ENCODE data around the gene AGBL1. TPM values are rescaled to one million over a fixed set of nuclear protein-coding genes. Genes with fewer than 3 reads are reported as not detected.
"Not testable (repeated sequence)": the region's sequence is repeated elsewhere in the genome, so short reads cannot be mapped to it uniquely, and the experiment has no call there.

The AGBL1 gene
- total RNA-seq, 1 donor from 2014 or later = 0.14 TPM

DNA sequence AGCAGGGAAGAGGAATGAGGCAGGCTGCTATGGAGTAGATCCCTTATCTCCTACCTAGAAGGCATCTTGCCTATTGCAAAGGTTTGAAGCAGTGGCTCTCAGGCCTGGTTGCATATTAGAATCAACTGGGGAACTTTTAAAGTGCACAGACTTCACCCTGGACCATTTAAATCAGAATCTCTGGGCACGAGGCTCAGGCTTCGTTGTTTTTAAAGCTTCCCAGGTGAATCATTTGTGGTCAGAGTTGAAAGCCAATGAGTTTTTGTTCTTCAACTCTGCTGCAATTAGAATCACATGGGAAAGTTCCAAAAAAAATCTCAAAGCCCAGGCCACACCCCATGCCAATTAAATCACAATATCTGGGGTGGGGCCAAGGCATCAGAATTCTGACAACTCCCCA is 773.1 kb downstream of the AGBL1 start:
- no peaks in the 10 kb centered on the region for H3K36me3 Mint-ChIP-seq (ENCODE audit: low read depth)
- DNase-seq (ENCODE audit: low spot score) = no peak
- no peak overlapping the region for H3K27ac Mint-ChIP-seq
- H3K9me3 Mint-ChIP-seq = no peaks in the 10 kb centered on the region
- intact Hi-C loops (cut with micrococcal nuclease) = loop anchor here (10.0 kb wide), 1 partner anchor 58 kb away; no protein-coding TSS in a partner anchor
- H3K4me1 Mint-ChIP-seq (ENCODE audit: low read depth) = no peaks in the 10 kb centered on the region
- H3K27me3 Mint-ChIP-seq (ENCODE audit: low read depth) = no peaks in the 10 kb centered on the region
- H3K4me3 Mint-ChIP-seq (ENCODE audit: low read depth) = no peak overlapping the region

DNA sequence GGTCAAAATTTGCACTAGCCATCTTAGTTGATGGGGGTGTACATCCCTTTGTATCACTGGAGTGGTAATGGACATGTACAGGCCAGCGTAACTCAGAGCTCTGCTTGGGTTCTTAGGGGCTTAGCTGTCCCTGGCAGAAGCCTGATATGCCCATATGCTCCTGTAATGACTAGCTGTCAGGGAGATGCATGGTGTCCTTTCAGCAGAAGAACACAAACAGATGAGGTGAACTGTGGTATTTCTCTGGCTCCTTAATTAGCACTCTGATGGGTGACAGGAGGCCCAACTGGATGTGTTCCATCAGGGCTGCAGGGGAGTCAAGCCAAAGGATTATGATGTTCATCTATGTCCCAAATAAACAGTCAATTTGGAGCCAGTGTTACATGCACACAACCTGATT is 774.5 kb downstream of the AGBL1 start:
- no peak for DNase-seq (ENCODE audit: low spot score)
- no peaks in the 10 kb centered on the region for H3K9me3 Mint-ChIP-seq
- no peak overlapping the region for H3K27ac Mint-ChIP-seq
- intact Hi-C loops (cut with micrococcal nuclease) = loop anchor here (10.0 kb wide), 1 partner anchor 59 kb away; no protein-coding TSS in a partner anchor
- no peaks in the 10 kb centered on the region for H3K36me3 Mint-ChIP-seq (ENCODE audit: low read depth)
- H3K4me1 Mint-ChIP-seq (ENCODE audit: low read depth) = no peaks in the 10 kb centered on the region
- H3K4me3 Mint-ChIP-seq (ENCODE audit: low read depth) = no peak overlapping the region
- H3K27me3 Mint-ChIP-seq (ENCODE audit: low read depth) = no peaks in the 10 kb centered on the region

DNA sequence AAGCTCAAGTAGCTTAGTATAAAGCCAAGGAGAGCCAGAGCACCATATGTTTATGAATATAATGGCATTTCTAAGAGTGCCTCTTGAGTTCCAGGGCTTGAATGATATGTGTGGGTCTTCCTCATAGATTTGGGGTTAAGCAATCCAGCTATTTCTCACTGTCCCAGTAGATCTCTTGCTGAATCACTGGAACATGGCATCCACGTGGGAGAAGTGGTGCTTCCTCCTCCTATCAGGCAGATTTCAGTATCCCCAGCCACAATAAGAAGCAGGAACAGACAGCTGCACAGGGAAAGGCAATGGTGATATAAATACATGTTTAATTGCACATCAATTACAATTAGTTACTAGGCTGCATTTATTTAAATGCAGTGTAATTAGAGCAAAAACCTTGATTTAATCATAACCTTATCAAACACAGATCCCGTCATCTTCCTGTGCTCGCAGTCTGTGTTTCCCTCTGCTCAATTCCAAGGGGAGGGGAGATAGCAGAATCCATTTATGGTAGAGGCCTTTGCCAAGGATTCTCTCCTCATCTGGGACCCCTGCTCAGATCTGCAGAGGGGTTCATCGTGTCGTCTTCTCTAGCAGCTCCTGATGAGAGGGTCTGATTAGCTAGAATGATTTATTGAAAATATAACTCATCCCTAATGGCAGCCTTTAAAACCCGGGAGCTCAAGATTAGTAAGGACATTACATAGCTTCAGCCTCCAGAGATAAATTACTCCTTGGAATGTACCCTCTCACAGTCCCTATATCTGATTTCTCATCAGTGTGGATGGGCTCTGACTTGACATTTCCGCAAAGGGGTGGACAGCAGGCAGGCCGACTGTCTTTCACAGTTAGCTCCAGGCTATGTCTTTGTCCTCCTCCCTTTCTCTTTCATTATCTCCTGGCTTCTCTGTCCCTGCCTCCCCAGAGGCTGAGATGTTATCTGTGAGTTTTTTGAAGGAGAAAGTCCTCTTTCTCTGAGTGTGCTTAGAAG is 775.9 kb downstream of the AGBL1 start:
- DNase-seq (ENCODE audit: low spot score) = no peak
- Mint-ChIP-seq H3K9me3 (no peaks in the 10 kb centered on the region), H3K4me1 (ENCODE audit: low read depth) (no peaks in the 10 kb centered on the region), H3K27me3 (ENCODE audit: low read depth) (no peaks in the 10 kb centered on the region), H3K4me3 (ENCODE audit: low read depth) (no peak overlapping the region), H3K27ac (no peak overlapping the region), H3K36me3 (ENCODE audit: low read depth) (no peaks in the 10 kb centered on the region)
- intact Hi-C loops (cut with micrococcal nuclease) = loop anchor here (10.0 kb wide), 1 partner anchor 61 kb away; no protein-coding TSS in a partner anchor

DNA sequence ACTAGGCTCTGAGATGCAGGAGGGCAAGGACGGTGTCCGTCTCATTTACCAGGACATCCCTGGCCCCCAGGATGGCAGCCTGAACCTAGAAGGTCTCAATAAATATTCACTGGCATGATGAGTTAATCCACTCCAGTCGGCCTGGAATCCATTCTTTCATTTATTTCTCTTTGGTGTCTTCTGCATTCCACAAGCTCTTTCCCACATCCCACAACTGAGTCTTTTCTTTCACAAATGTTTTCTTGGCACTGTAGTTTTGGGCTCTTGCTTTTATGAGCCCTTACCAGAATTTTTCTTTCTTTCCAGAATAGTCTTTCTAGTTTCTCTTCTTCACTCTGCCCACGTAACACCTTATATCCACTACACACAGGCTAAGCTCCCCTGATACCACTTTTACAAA is 778.0 kb downstream of the AGBL1 start:
- no peaks in the 10 kb centered on the region for H3K36me3 Mint-ChIP-seq (ENCODE audit: low read depth)

DNA sequence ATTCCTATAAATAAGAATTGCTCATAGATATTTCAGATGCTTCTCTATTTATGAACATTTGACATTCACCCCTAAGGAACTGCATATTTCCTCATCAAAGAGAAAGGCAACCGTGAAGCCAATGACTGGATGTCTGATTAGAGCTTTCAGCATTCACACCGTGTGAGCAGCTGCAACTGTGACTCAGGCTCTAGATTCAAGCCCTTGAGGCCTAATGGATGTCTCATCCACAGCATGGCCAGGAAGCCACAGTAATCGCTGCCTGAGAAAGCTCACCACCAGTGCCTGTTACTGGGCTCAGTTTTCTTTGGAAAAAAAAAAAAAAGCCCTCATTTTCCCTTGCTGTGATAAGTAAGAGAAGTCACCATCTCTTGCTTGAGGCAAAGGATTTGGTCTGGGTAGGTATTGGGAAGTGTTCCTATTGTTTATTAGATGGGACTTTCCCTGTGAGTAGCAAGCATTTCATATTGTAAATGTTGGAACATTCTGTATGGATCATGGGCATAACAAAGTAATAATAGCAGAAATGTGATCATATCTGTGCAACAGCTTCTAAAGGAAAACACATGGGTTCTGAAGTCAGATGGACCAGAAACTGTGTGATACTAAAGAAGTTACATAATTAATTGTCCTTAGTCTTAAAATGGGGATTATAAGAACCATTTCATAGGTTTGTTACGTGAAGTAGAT is 783.7 kb downstream of the AGBL1 start:
- no peaks in the 10 kb centered on the region for H3K4me1 Mint-ChIP-seq (ENCODE audit: low read depth)
- H3K36me3 Mint-ChIP-seq (ENCODE audit: low read depth) = no peaks in the 10 kb centered on the region
- no peak overlapping the region for H3K27ac Mint-ChIP-seq
- no peak for DNase-seq (ENCODE audit: low spot score)
- no peak overlapping the region for H3K4me3 Mint-ChIP-seq (ENCODE audit: low read depth)
- no peaks in the 10 kb centered on the region for H3K27me3 Mint-ChIP-seq (ENCODE audit: low read depth)
- intact Hi-C loops (cut with micrococcal nuclease) = no loop called here
- H3K9me3 Mint-ChIP-seq = no peaks in the 10 kb centered on the region

More for the DNA sequence above, 778.0 kb downstream of the AGBL1 start:
- no peak for DNase-seq (ENCODE audit: low spot score)
- Mint-ChIP-seq H3K27ac (no peak overlapping the region), H3K9me3 (no peaks in the 10 kb centered on the region), H3K27me3 (ENCODE audit: low read depth) (no peaks in the 10 kb centered on the region), H3K4me1 (ENCODE audit: low read depth) (no peaks in the 10 kb centered on the region), H3K4me3 (ENCODE audit: low read depth) (no peak overlapping the region)
- intact Hi-C loops (cut with micrococcal nuclease) = loop anchor here (10.0 kb wide), 1 partner anchor 63 kb away; no protein-coding TSS in a partner anchor

DNA sequence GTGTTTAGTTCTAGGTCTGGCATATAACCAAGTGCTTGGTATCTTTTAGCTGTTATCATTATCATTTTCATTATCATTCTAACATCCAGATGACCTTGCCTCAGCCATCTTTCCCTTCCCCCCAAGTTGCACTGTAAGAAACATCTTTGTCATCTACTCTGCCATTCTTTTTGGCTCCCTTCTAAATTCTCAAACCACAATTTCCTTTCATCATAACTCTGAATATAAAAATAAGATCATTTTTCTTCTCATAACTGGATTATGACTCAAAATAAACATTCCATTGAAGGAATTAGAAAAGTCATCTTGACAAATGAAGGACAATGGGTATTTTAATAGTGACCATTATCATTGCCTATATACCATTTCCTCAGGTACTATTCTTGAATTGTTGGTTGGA is 786.2 kb downstream of the AGBL1 start:
- Mint-ChIP-seq H3K36me3 (ENCODE audit: low read depth) (no peaks in the 10 kb centered on the region), H3K4me3 (ENCODE audit: low read depth) (no peak overlapping the region), H3K9me3 (no peaks in the 10 kb centered on the region), H3K4me1 (ENCODE audit: low read depth) (no peaks in the 10 kb centered on the region), H3K27me3 (ENCODE audit: low read depth) (no peaks in the 10 kb centered on the region), H3K27ac (no peak overlapping the region)
- no peak for DNase-seq (ENCODE audit: low spot score)
- intact Hi-C loops (cut with micrococcal nuclease) = no loop called here

DNA sequence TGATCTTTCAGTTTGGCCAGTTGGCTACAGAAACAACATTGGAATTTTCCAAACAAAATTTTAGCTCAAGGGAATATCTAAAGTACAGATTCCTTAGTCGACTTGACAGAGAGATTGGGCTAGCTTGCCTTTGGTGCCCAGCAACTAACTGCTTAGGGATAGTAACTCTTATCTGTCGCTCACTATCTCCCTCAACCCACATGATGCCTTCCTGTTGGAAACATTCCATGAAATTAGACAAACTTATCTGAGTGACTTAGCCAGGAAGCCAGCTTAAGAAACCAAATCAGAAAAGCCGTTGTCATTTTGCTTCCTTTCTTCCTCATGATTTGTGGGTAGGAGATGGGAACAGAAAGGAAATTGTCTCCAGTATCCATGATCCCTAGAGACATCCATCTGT is 791.2 kb downstream of the AGBL1 start:
- H3K4me1 Mint-ChIP-seq (ENCODE audit: low read depth) = no peaks in the 10 kb centered on the region
- no peak overlapping the region for H3K27ac Mint-ChIP-seq
- DNase-seq (ENCODE audit: low spot score) = no peak
- H3K36me3 Mint-ChIP-seq (ENCODE audit: low read depth) = no peaks in the 10 kb centered on the region
- H3K9me3 Mint-ChIP-seq = no peaks in the 10 kb centered on the region
- no peaks in the 10 kb centered on the region for H3K27me3 Mint-ChIP-seq (ENCODE audit: low read depth)
- H3K4me3 Mint-ChIP-seq (ENCODE audit: low read depth) = no peak overlapping the region
- intact Hi-C loops (cut with micrococcal nuclease) = no loop called here

DNA sequence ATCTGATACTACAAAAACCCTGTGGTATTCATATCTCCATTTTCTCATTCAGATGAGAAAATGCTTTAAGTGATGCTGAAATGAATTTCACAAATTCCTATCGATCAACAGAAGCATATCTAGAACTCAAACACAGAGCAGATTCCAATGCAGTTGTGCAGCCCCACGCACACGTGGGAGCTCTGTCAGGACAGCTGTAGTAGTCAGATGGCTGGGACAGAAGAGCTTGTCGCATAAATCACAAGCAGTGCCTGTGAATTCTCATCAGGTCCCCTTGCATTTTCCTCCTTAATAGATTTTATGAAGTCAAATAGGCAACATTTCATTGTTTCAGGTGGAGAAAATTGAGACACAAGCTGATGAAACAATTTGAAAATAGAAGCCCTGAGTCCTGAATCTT is 792.3 kb downstream of the AGBL1 start:
- intact Hi-C loops (cut with micrococcal nuclease) = no loop called here
- Mint-ChIP-seq H3K27ac (no peak overlapping the region), H3K4me1 (ENCODE audit: low read depth) (peaks cover 1% of the 10 kb centered on the region), H3K9me3 (no peaks in the 10 kb centered on the region), H3K27me3 (ENCODE audit: low read depth) (no peaks in the 10 kb centered on the region), H3K36me3 (ENCODE audit: low read depth) (no peaks in the 10 kb centered on the region), H3K4me3 (ENCODE audit: low read depth) (no peak overlapping the region)
- DNase-seq (ENCODE audit: low spot score) = no peak

DNA sequence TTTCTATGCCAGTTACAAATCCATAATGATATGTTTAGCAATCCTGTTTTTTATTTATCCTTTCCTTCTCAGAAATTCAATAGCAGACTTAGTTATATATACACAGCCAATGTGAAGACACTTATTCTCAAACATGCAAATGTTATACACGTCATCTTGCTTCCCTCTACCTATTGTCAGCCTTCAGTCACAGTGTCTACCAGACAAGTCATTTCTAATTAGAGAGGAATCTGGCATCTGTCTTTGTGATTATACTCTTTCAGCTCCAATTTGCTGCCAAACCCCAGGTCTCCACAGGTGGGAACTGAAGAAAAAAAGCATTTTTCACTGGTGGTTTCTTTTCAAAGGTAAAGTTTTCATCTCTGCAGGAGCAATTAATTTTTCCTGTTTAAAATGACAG is 793.1 kb downstream of the AGBL1 start:
- no peak for DNase-seq (ENCODE audit: low spot score)
- Mint-ChIP-seq H3K9me3 (no peaks in the 10 kb centered on the region), H3K4me3 (ENCODE audit: low read depth) (no peak overlapping the region), H3K27ac (no peak overlapping the region), H3K4me1 (ENCODE audit: low read depth) (peaks cover 2% of the 10 kb centered on the region), H3K27me3 (ENCODE audit: low read depth) (no peaks in the 10 kb centered on the region), H3K36me3 (ENCODE audit: low read depth) (no peaks in the 10 kb centered on the region)
- intact Hi-C loops (cut with micrococcal nuclease) = no loop called here

DNA sequence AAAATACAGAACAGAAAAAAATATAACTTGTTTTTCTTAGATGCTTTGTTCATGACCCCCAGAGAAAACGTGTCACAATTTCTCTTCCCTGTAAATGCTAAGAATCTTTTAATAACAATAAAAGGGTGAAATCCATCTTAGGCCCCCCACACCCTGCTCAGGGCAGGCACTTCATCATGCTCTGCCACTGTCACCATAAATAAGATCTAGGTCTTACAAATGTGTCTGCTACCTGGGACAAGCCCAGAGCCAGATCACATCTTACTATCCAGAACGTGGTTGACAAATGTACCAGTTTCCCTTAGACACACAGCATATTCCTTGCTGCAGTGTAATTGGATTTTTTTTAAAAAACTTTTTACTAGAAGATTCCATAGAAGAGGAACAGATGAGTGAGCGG is 795.4 kb downstream of the AGBL1 start:
- H3K36me3 Mint-ChIP-seq (ENCODE audit: low read depth) = no peaks in the 10 kb centered on the region
- DNase-seq (ENCODE audit: low spot score) = no peak
- H3K4me1 Mint-ChIP-seq (ENCODE audit: low read depth) = peaks cover 2% of the 10 kb centered on the region
- no peaks in the 10 kb centered on the region for H3K27me3 Mint-ChIP-seq (ENCODE audit: low read depth)
- H3K9me3 Mint-ChIP-seq = no peaks in the 10 kb centered on the region
- no peak overlapping the region for H3K27ac Mint-ChIP-seq
- intact Hi-C loops (cut with micrococcal nuclease) = no loop called here
- no peak overlapping the region for H3K4me3 Mint-ChIP-seq (ENCODE audit: low read depth)

DNA sequence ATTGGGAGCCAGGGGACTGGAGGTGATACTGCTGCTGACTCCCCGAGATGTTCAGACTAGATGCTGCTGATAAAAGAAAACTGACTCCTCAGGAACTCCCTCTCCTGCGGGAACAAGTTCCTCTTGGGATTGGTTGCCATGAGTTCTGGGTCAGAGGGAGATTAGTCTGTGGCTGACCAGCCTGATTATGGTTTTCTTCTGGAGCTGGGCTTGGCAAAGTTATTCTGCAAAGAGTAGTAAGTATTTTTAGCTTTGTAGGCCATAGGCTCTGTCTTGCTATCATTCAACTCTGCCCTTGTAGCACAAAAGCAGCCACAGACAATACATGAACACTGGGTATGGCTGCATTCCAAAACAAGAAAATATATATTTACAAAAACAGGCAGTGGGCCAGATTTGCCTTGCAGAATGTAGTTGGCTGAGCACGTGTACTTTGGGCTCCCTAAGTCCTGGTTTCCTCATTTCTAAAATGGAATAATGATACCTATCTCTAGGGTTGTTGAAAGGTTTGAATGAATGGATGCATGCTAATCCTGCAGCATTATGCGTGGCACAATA is 796.8 kb downstream of the AGBL1 start:
- Mint-ChIP-seq H3K9me3 (no peaks in the 10 kb centered on the region), H3K4me1 (ENCODE audit: low read depth) (peaks cover 2% of the 10 kb centered on the region), H3K27ac (no peak overlapping the region), H3K36me3 (ENCODE audit: low read depth) (no peaks in the 10 kb centered on the region), H3K27me3 (ENCODE audit: low read depth) (no peaks in the 10 kb centered on the region), H3K4me3 (ENCODE audit: low read depth) (no peak overlapping the region)
- intact Hi-C loops (cut with micrococcal nuclease) = no loop called here
- no peak for DNase-seq (ENCODE audit: low spot score)

DNA sequence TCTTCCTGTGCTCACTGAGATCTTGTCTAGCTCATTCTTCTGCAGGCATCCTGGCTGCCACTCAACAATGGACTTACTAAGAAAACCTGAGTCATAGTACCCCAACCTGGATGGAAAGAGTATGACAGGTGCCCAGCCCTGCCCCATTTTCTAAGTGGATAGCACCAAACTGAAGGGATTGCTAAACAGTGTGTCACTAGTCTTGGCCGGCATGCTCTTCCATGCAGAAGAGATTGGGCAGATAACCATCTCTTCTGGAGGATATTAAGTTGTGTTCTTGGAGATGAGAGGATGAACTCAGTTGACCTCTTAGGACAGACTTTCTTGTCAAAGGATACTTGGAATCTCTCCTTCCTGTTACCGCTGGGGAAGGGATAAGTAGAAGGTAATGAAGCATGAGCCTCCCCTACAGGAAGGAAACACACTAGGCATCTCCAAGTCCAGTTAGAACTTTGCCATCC is 797.5 kb downstream of the AGBL1 start:
- Mint-ChIP-seq H3K4me3 (ENCODE audit: low read depth) (no peak overlapping the region), H3K36me3 (ENCODE audit: low read depth) (no peaks in the 10 kb centered on the region), H3K9me3 (no peaks in the 10 kb centered on the region), H3K4me1 (ENCODE audit: low read depth) (peaks cover 2% of the 10 kb centered on the region), H3K27me3 (ENCODE audit: low read depth) (no peaks in the 10 kb centered on the region), H3K27ac (no peak overlapping the region)
- intact Hi-C loops (cut with micrococcal nuclease) = no loop called here
- no peak for DNase-seq (ENCODE audit: low spot score)

DNA sequence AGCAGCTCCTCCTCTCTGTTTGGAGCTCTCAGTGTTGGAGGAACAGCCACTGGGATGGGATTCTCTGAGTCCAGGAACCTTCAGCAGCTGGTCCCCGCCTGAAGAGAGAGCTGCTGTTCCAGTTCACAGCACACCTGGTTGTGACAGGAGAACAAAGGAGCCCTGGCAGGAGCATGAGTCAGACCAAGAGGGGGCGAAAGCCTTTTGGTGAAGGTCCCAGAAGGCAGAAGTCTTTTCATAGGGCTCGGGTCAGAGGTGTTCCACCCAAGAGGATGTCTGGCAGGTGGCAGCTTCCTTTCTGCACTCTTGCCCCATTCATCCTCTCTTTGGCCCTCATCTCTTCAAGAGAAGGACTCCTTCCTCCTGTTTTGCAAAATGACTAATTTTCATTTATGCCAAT is 799.2 kb downstream of the AGBL1 start:
- H3K27me3 Mint-ChIP-seq (ENCODE audit: low read depth); DNase-seq (ENCODE audit: low spot score); H3K9me3 Mint-ChIP-seq; intact Hi-C loops (cut with micrococcal nuclease); H3K36me3 Mint-ChIP-seq (ENCODE audit: low read depth); H3K4me1 Mint-ChIP-seq (ENCODE audit: low read depth); H3K4me3 Mint-ChIP-seq (ENCODE audit: low read depth); H3K27ac Mint-ChIP-seq: not testable (repeated sequence)
